Measurements from ENCODE around the gene RFESD.

The RFESD gene

DNA sequence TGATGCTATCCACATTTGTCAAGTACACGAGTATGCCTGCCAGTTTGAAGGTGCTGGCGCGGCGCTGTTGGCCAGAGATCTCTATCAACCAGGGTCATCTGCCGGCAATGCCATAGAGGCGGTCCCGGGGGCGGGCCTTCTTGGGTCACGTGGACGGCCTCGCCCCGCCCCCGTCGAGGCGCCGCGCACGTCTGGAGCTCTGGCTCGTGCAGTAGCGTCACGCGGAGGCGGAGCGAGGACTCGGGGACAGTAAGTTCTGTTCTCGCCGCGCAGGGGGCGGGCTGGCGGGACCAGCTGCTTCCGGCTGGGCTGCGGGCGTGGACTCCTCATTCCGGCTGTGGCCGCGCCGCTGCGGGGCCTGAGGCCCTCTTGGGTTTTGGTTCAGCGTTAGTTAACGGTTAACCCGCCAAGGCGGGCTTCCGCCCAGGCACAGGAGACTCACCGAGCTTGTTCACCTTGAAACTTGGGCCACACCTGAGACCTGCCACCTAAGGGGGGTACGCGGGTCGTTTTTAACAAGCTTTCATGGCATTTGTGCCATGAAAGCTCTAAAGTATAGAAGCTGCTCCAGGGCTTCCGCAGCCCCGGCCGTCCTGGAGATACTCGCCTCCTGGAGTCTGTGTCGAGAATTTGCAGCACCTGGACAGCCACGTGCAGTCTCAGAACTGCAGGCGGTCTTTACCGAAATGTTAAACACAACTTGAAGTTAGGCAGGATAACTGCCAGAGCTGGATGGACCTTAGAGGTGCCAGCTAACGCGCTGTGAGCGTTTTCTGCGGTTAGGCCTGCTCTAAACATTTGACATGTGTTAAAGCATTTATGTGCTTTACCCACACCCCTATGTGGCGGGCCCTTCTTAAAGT lies at the start of gene RFESD:
Gene RFESD (plus strand): TSS at position 209 of the 863 bp plus-strand sequence. CDS start 5,495 bp downstream, outside the sequence.
- peak; percentile 99 for TF ChIP-seq GATA2 (IDR thresholded peaks at IDR 0.05; ENCODE audit: low read depth, low read length)
- peak; percentile 85 for TF ChIP-seq GATA3 (IDR thresholded peaks at IDR 0.05; ENCODE audit: low read depth, low read length)

DNA sequence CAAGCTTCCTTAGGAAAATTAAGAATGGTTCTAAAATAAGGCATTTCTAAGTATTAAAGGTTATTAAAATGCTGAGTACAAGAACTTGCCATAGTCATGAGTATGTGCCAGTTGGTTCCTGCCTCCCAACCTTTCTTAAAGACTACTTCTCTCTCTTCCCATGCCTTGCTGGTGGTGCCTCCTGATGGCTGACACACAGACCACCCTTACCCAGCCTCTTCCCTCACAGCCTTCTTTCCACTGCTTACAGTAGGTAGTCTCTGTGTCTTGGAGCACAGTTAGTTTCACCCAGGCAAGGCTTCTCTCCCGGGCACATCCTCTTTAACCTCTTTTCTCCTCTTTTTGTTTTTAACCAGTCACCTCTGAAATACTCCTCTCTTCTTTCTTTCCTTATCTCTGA lies 47.3 kb upstream of the RFESD start:
- no peak for TF ChIP-seq GATA2 (IDR thresholded peaks at IDR 0.05; ENCODE audit: low read depth, low read length)
- no peak for TF ChIP-seq GATA3 (IDR thresholded peaks at IDR 0.05; ENCODE audit: low read depth, low read length)

DNA sequence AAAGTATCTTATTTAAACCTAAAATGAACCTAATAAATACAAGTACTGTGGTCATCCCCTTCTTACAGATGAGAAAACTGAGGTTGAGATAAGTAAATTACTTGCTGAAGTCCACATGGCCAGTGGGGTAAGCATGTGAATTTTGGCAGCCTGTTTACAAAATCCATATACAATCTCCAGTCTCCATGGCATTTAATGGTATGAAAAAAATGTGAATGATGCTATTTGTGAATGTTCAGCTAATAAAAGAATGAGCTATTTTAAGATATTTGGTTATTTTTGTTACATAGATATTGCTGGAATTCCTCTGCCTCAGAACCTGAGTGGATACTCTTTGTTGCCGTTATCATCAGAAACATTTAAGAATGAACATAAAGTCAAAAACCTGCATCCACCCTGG lies 46.0 kb upstream of the RFESD start:
- no peak for TF ChIP-seq GATA2 (IDR thresholded peaks at IDR 0.05; ENCODE audit: low read depth, low read length)
- TF ChIP-seq GATA3 (IDR thresholded peaks at IDR 0.05; ENCODE audit: low read depth, low read length) = no peak

DNA sequence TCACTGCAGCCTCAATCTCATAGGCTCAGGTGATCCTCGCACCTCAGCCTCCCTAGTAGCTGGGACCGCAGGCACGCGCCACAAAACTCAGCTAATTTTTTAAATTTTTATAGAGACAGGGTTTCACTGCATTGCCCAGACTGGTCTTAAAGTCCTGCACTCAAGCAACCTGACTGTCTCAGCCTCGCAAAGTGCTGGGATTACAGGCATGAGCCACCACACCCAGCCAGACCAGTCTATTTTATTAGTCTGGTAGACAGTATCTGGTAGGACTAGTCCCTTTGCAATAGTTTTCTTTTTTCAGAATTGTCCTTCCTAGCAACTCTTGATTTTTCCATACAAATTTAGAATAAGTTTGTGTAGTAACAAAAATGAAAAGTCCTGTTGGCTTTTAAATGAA lies 40.8 kb upstream of the RFESD start:
- TF ChIP-seq GATA3 (IDR thresholded peaks at IDR 0.05; ENCODE audit: low read depth, low read length) (no peak), GATA2 (IDR thresholded peaks at IDR 0.05; ENCODE audit: low read depth, low read length) (no peak)

DNA sequence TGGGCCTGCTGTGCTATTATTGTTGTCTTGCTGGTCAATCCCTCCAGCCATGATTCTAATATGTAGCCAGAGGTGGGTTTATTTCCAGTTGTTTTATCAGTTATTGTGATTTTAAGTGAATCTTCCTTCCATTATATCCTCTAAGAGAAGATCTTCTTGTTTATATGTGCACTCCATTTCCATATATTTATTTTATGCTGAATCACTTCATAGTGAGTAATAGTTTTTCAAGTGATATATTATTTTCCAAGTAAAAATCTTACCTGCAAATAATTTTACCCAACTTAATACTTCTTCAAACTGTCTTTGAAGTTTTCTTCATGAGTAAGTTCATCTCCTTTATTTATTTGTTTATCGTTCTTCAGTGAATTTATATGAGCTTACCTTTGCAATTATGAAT lies 40.2 kb upstream of the RFESD start:
- TF ChIP-seq GATA3 (IDR thresholded peaks at IDR 0.05; ENCODE audit: low read depth, low read length) (no peak), GATA2 (IDR thresholded peaks at IDR 0.05; ENCODE audit: low read depth, low read length) (no peak)

DNA sequence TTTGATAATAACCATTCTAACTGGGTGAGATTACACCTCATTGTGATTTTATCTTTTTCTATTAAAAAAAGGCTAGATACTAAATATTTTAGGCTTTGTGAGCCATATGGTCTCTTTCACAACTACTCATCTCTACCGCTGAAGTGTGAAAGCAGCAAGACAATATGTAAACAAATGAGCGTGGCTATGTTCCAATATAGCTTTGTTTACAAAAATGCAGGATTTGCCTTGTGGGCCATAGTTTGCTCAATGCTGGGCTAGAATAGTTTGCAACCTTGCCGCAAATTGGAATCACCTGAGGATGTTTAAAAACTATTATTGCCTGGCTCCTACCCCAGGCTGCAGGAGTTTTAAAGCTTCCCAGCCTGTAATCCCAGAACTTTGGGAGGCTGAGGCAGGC lies 36.9 kb upstream of the RFESD start:
- no peak for TF ChIP-seq GATA3 (IDR thresholded peaks at IDR 0.05; ENCODE audit: low read depth, low read length)
- TF ChIP-seq GATA2 (IDR thresholded peaks at IDR 0.05; ENCODE audit: low read depth, low read length) = no peak

DNA sequence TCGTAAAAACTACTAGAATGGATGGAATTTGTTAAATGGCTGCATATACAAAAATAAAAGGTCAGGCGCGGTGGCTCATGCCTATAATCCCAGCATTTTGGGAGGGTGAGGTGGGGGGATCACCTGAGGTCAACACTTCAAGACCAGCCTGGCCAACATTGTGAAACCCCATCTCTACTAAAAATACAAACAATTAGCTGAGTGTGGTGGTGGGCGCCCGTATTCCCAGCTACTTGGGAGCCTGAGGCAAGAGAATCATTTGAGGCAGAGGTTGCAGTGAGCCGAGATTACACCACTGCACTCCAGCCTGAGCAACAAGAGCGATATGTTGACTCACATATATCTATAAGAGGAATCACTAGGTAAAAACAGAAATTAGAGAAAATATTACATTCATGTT lies 36.0 kb upstream of the RFESD start:
- no peak for TF ChIP-seq GATA3 (IDR thresholded peaks at IDR 0.05; ENCODE audit: low read depth, low read length)
- no peak for TF ChIP-seq GATA2 (IDR thresholded peaks at IDR 0.05; ENCODE audit: low read depth, low read length)

DNA sequence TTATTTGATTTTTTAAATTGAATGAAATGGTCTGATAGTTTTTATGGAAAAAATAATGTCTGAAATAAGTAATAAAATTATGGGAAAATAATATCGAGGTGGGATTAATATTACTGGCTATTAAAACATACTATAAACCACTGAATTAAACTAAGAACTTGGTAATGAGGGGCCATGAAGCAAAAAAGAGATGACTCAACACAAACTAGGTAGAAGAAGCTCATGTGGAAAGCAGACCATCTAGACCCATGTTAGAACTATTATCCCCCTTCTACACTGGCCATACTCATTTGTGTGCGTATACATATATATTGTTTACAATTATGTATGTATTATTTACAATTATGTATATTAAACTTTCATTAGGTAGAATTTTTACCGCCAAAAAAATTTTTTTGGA lies 35.2 kb upstream of the RFESD start:
- TF ChIP-seq GATA2 (IDR thresholded peaks at IDR 0.05; ENCODE audit: low read depth, low read length) (no peak), GATA3 (IDR thresholded peaks at IDR 0.05; ENCODE audit: low read depth, low read length) (no peak)

DNA sequence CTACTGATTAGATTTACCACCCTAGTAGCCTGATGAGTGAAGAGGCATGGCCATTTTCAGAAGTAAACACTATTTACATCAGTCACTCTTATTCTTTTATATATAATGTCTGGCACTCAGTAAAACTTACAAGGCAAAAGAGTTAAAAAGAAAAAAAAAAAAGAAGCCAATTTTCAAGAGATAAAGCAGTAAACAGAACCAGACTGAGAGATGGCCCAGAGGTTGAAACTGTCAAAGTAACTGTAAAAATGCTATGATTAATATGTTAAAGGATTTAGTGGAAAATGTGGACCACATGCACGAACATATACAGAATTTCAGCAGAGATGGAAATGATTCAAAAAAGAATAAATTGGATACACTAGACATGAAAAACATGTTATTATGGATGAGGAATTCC lies 33.1 kb upstream of the RFESD start:
- no peak for TF ChIP-seq GATA2 (IDR thresholded peaks at IDR 0.05; ENCODE audit: low read depth, low read length)
- no peak for TF ChIP-seq GATA3 (IDR thresholded peaks at IDR 0.05; ENCODE audit: low read depth, low read length)

DNA sequence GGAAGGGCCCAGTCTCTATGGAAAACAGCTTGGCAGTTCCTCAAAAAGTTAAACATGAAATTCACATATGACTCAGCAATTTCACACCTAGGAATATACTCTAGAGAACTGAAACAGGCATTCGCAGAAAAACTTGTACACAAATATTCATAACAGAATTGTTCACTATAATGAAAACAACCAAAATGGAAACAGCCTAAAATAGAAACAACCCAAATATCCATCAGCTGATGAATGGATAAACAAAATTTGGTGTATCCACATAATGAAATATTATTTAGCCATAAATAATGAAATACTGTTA lies 31.5 kb upstream of the RFESD start:
- TF ChIP-seq GATA3 (IDR thresholded peaks at IDR 0.05; ENCODE audit: low read depth, low read length) (no peak), GATA2 (IDR thresholded peaks at IDR 0.05; ENCODE audit: low read depth, low read length) (no peak)

DNA sequence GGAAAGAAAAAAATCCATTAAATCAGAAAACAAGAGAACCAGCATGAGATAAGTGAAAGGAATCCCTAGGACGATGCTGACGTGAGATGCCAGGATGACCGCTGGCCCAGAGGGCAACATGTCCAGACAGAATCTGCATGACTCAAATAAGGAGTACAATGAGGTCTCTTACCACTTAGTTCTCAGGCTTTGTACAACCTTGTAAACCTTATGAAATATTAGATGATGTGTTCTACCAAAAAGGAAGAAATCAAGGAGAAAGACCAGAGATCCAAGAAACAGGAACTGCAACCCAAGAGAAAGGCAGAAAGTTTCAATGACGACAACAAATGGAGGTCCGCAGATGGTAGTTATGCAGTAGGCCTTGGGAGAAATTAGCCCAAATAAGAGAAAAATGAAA lies 29.5 kb upstream of the RFESD start:
- TF ChIP-seq GATA3 (IDR thresholded peaks at IDR 0.05; ENCODE audit: low read depth, low read length) (no peak), GATA2 (IDR thresholded peaks at IDR 0.05; ENCODE audit: low read depth, low read length) (no peak)

DNA sequence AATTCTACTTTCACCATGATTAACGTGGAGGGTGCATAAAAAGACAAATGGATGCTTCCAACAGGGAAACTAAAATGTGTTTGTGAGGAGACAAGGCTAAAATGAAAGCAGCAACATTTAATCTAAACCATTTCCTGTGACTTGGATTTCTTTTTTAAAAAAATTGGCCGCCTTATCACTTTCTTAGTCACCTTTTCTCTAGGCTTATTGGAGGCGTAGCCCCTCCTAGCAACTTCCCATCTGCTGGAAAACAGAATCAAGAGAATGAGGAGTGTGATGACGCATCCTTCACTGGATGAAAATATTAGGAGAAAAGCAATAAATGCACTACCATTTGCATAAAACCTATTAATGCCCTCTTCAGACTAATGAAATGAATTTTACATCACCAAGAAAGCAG lies 27.5 kb upstream of the RFESD start:
- TF ChIP-seq GATA2 (IDR thresholded peaks at IDR 0.05; ENCODE audit: low read depth, low read length) = no peak

DNA sequence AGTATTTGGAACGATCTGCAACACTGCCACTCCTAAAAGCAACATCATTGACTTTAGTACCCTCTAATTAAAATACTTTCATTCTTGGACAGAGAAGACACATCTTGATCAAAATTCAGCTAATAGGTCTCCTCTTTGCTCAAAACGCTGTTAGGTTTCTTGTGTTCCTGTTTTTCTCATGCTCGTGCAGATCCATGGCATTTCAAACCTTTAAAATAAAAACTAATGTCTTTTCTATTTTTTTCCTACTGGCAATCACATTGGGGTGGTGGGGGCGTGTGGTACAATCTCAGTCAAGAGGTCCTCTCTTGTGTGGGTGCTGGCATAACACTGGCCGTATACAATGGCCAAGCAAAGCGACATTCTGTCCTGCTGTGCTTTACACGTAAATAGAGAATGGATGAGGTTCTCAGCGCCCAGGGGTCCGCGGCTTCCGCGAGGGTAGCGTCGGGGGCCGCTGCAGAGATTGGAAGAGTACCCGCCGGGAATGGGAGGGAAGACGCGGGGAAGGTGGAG lies 27.0 kb upstream of the RFESD start:
- TF ChIP-seq GATA2 (IDR thresholded peaks at IDR 0.05; ENCODE audit: low read depth, low read length) (no peak), GATA3 (IDR thresholded peaks at IDR 0.05; ENCODE audit: low read depth, low read length) (no peak)

DNA sequence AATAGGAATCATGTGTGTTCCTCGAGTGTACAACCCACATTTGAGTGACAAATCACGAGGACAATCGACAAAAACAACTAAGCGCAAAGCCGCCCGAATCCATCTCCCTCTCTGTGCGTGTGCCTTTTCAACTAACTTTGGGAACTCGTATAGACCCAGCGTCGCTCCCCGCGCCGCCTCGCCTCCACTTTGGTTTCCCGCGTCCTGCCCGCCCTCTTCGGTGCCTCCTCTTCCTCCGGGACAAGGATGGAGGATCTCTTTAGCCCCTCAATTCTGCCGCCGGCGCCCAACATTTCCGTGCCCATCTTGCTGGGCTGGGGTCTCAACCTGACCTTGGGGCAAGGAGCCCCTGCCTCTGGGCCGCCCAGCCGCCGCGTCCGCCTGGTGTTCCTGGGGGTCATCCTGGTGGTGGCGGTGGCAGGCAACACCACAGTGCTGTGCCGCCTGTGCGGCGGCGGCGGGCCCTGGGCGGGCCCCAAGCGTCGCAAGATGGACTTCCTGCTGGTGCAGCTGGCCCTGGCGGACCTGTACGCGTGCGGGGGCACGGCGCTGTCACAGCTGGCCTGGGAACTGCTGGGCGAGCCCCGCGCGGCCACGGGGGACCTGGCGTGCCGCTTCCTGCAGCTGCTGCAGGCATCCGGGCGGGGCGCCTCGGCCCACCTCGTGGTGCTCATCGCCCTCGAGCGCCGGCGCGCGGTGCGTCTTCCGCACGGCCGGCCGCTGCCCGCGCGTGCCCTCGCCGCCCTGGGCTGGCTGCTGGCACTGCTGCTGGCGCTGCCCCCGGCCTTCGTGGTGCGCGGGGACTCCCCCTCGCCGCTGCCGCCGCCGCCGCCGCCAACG lies 26.3 kb upstream of the RFESD start, which contains the start of gene GPR150:
Gene GPR150 (plus strand): TSS at position 58 of the 840 bp plus-strand sequence. CDS start 189 bp downstream, at position 247.
- TF ChIP-seq GATA3 (IDR thresholded peaks at IDR 0.05; ENCODE audit: low read depth, low read length) (no peak), GATA2 (IDR thresholded peaks at IDR 0.05; ENCODE audit: low read depth, low read length) (no peak)
